ENCODE measurements around the gene PAX8. TPM values are rescaled to one million over a fixed set of nuclear protein-coding genes. Genes with fewer than 3 reads are reported as not detected.
A peak's percentile ranks its signal among the peaks of the same experiment; 100 is the strongest.

Gene PAX8
- total and polyA plus RNA-seq, 10 donors, result 0.06 to 2.8 (median 1.0) TPM

DNA sequence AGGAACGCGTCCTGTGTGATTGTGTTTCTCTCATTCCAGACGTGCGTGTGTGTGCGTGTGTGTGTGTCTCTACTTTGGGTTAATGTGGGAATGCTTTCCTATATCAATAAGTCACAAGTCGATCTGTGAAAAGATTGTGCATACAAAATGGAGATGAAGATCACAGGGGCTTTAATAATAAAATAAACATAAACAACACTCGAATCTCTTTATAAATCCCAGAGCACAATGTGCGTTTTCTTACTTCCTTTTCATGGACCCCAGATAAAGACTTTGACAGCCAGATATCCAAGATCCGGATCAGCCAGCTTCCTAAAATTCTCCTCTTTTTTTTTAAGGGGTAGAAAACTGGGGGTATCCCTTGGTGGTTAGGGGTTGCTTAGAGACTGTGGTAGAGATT is 4.7 kb downstream of the PAX8 start:
- Histone ChIP-seq H3K4me3 (no peak overlapping the region), H3K27me3 (replicated peaks in 1 of 7) (peaks cover 8 to 89% (median 74%) of the 10 kb centered on the region in 7 donors), H3K36me3 (no peaks in the 10 kb centered on the region), H3K9me3 (no peaks in the 10 kb centered on the region), H3K27ac (no peak overlapping the region), H3K4me1 (peaks cover 11 to 43% (median 29%) of the 10 kb centered on the region in 6 donors)
- intact Hi-C loops (cut with DNase I; ENCODE audit: low total_unique reads), result no loop called here
- no peak for DNase-seq
- TF ChIP-seq POLR2AphosphoS5 (IDR thresholded peaks at IDR 0.05) (no peak), POLR2A (IDR thresholded peaks at IDR 0.05) (no peak), CTCF (IDR thresholded peaks at IDR 0.05 in 8 of 11, conservative IDR thresholded peaks at IDR 0.05 in 3 of 11) (no peak)
- 21 to 66% (median 45%) methylated on average over 9 of the region's 9 CpGs for WGBS, 5 donors

DNA sequence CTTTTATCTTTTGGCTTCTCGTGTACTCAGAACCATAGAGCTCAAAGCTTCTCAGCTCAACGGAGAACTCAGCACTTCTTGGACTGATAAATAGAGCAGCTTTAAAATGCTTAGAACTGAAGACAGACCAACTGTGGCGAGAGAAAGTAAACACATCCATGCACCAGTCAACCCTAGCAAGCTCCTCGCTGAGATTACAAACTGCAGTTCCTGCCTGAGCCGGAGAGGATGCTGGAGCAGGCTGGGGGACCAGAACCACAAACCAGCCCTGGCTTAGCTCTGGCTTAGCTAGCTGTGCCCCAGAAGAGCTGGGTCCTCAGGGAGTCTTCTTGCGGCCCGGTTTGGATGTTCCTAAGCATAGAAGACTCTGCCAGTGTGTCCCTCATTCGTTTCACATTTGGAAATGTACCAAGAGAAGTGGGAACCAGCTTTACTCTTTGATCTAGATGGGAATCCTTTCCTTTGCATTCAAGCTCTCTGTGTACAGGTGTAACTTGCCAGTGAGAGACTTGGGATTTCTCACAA is 5.6 kb downstream of the PAX8 start:
- Histone ChIP-seq H3K36me3 (no peaks in the 10 kb centered on the region), H3K9me3 (no peaks in the 10 kb centered on the region), H3K4me3 (no peak overlapping the region), H3K4me1 (peaks cover 11 to 40% (median 27%) of the 10 kb centered on the region in 6 donors), H3K27ac (no peak overlapping the region), H3K27me3 (replicated peaks in 1 of 7) (peaks cover 8 to 81% (median 67%) of the 10 kb centered on the region in 7 donors)
- no peak for DNase-seq
- no peak for TF ChIP-seq POLR2AphosphoS5 (IDR thresholded peaks at IDR 0.05)
- peak in 4 of 11 experiments; percentile 10 to 41 (median 21) for TF ChIP-seq CTCF (IDR thresholded peaks at IDR 0.05 in 8 of 11, conservative IDR thresholded peaks at IDR 0.05 in 3 of 11)
- intact Hi-C loops (cut with DNase I; ENCODE audit: low total_unique reads), result no loop called here
- 5 to 46% (median 14%) methylated on average over 8 of the region's 8 CpGs for WGBS, 5 donors

- TF ChIP-seq POLR2AphosphoS5 (IDR thresholded peaks at IDR 0.05) (no peak), CTCF (IDR thresholded peaks at IDR 0.05 in 8 of 11, conservative IDR thresholded peaks at IDR 0.05 in 3 of 11) (no peak), POLR2A (IDR thresholded peaks at IDR 0.05) (no peak)
- DNase-seq, result no peak
- H3K27ac ChIP-seq, result no peak overlapping the region
- no peak overlapping the region for H3K4me3 ChIP-seq
- H3K36me3 ChIP-seq, result no peaks in the 10 kb centered on the region
- no peaks in the 10 kb centered on the region for H3K9me3 ChIP-seq
- intact Hi-C loops (cut with DNase I; ENCODE audit: low total_unique reads), result no loop called here
- peaks cover 7 to 74% (median 61%) of the 10 kb centered on the region in 7 donors for H3K27me3 ChIP-seq (replicated peaks in 1 of 7)
- H3K4me1 ChIP-seq, result peaks cover 10 to 34% (median 21%) of the 10 kb centered on the region in 6 donors
- WGBS, 5 donors, result 38 to 72% (median 43%) methylated on average over 5 of the region's 5 CpGs
Measured at GRCh38 chr2:113272477-113272876, 6.2 kb downstream of the PAX8 start.

DNA sequence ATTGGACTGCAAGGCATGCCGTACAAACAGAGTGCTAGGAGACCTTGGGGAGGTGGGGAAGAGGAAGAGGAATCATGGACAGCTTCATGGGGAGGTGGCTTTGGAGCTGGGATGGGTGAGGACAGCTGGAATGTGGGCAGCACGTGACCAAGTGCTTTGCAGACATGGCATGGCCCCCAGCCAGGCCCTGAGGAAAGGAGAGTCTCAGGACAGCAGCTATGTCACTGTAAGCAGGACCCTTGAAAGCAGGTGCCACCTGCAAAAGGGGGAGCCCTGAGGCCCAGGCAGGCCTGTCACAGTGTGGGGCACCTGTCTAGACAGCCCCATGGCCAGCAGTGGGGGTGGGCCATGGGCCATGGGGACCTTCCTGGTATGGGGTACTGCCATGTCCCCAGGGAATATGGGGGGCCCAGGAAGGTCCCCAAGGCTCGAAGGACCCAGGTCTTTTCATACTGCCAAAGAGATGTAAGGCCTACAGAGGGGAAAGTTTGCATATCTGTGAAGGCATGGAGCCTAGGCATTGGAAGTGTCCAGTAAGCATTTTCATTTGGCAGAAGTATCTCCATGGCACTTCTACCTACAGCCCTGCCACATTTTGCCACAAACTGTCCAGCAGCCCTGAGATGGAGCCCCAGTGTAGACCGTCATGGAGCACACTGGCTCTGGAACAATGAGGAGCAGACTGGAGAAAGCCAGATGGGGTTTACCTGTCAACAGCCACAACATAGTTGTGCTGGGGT is 9.9 kb downstream of the PAX8 start:
- H3K36me3 ChIP-seq, result peaks cover 0 to 33% (median 0%) of the 10 kb centered on the region in 6 donors
- H3K27ac ChIP-seq, result no peak overlapping the region
- no peak overlapping the region for H3K4me3 ChIP-seq
- TF ChIP-seq CTCF (IDR thresholded peaks at IDR 0.05 in 8 of 11, conservative IDR thresholded peaks at IDR 0.05 in 3 of 11) (no peak), POLR2A (IDR thresholded peaks at IDR 0.05) (no peak), POLR2AphosphoS5 (IDR thresholded peaks at IDR 0.05) (no peak)
- peaks cover 0 to 38% (median 24%) of the 10 kb centered on the region in 7 donors for H3K27me3 ChIP-seq (replicated peaks in 1 of 7)
- H3K4me1 ChIP-seq, result peaks cover 0 to 11% (median 0%) of the 10 kb centered on the region in 6 donors
- intact Hi-C loops (cut with DNase I; ENCODE audit: low total_unique reads), result no loop called here
- 71 to 93% (median 86%) methylated on average over 4 of the region's 4 CpGs for WGBS, 5 donors
- no peaks in the 10 kb centered on the region for H3K9me3 ChIP-seq
- no peak for DNase-seq
